A549 (cell line): Measurements from ENCODE around the gene RAB41. TPM values are rescaled to one million over a fixed set of nuclear protein-coding genes. Genes with fewer than 3 reads are reported as not detected.
A peak's percentile ranks its signal among the peaks of the same experiment; 100 is the strongest.

Source experiments
- ATAC-seq, 2 experiments: fragments of 200-7000 bp in 1 of 2; fragments of >200 bp in 1 of 2; cut with Nextera tagmentation in 1 of 2; cut with Tn5 transposase in 1 of 2; 3 replicates each; pipeline versions ENCODE4 v1.8.0 to v1.9.1; 2018 to 2020; ENCODE audit warnings: mild to moderate bottlenecking in 1 of 2, moderate library complexity in 1 of 2
- CTCF ChIA-PET: fragments of 300-600 bp; sonication (Branson Sonifier 250); formaldehyde crosslinking; extraction: SDS; loops from one replicate; lab custom pipeline; 2021; ENCODE audit warnings: antibody characterized with exemption, inconsistent platforms; lab: Yijun Ruan, JAX
- POLR2A ChIA-PET: fragments of 350-600 bp; formaldehyde crosslinking; extraction: SDS; loops from one replicate; lab custom pipeline; 2021; ENCODE audit warnings: antibody characterized with exemption, inconsistent platforms; lab: Yijun Ruan, JAX
- DNase-seq, 2 experiments: peaks; one replicate each; pipeline versions ENCODE4 v3.0.0 to v3.0.0-alpha.2; 2011 to 2016; ENCODE audit warnings: low read depth in 1 of 2, low spot score in 1 of 2
- FAIRE-seq: peaks from 2 replicates; lab custom pipeline; 2011; peaks lifted over from hg19 to GRCh38; lab: Jason Lieb, UNC
- H3K27ac ChIP-seq, 2 experiments: fragments of >200 bp; sonication (Bioruptor Twin); formaldehyde crosslinking; 3 replicates each; pipeline ENCODE4 v1.5.1; 2016 to 2017
- H3K4me1 ChIP-seq: fragments of >200 bp; sonication (Bioruptor Twin); formaldehyde crosslinking; 3 replicates; pipeline ENCODE4 v1.6.1; 2016
- H3K4me2 ChIP-seq: fragments of >200 bp; sonication (Bioruptor Twin); formaldehyde crosslinking; 3 replicates; pipeline ENCODE4 v1.6.1; 2016
- H3K4me3 ChIP-seq: fragments of >200 bp; sonication (Bioruptor Twin); formaldehyde crosslinking; 3 replicates; pipeline ENCODE4 v1.5.1; 2016
- H3K9me3 ChIP-seq: fragments of >200 bp; sonication (Bioruptor Twin); formaldehyde crosslinking; 3 replicates; pipeline ENCODE4 v1.6.1; 2016
- CHD2 ChIP-seq: fragments of 150-350 bp; IDR thresholded peaks from 2 replicates; pipeline ENCODE4 v1.6.1; 2014; ENCODE audit warnings: low read length; ENCODE audit not compliant: partially characterized antibody
- CHD4 ChIP-seq: fragments of 200-600 bp; sonication (generic); IDR thresholded peaks from 2 replicates; pipeline ENCODE4 v1.6.1; 2016; ENCODE audit warnings: antibody characterized with exemption, mild to moderate bottlenecking, borderline replicate concordance
- EP300 ChIP-seq, 2 experiments: fragments of >200 bp; sonication (Bioruptor Twin); formaldehyde crosslinking; IDR thresholded peaks; 2 replicates in 1 of 2; 3 replicates in 1 of 2; pipeline ENCODE4 v1.6.1; 2016 to 2017
- ESRRA ChIP-seq: fragments of 150-350 bp; IDR thresholded peaks from 2 replicates; pipeline ENCODE4 v1.6.1; 2014; ENCODE audit warnings: mild to moderate bottlenecking, low read length, borderline replicate concordance
- FOSB ChIP-seq: fragments of 250-450 bp; sonication (Bioruptor Pico); IDR thresholded peaks from 2 replicates; pipeline ENCODE4 v1.5.0; 2020; ENCODE audit warnings: mild to moderate bottlenecking, moderate library complexity
- GATA3 ChIP-seq: IDR thresholded peaks from 2 replicates; pipeline ENCODE4 v1.6.1; 2012; ENCODE audit warnings: borderline replicate concordance
- HOXA7 ChIP-seq: fragments of 250-450 bp; sonication (Bioruptor Pico); IDR thresholded peaks from 2 replicates; pipeline ENCODE4 v1.5.0; 2020; ENCODE audit warnings: mild to moderate bottlenecking, moderate library complexity
- HOXB5 ChIP-seq: fragments of 250-450 bp; sonication (Bioruptor Pico); IDR thresholded peaks from 2 replicates; pipeline ENCODE4 v1.5.0; 2020; ENCODE audit warnings: mild to moderate bottlenecking, moderate library complexity
- KDM1A ChIP-seq: fragments of 200-600 bp; sonication (generic); IDR thresholded peaks from 2 replicates; pipeline ENCODE4 v1.6.1; 2016; ENCODE audit warnings: low read depth, mild to moderate bottlenecking
- KDM5A ChIP-seq: fragments of 200-600 bp; sonication (generic); IDR thresholded peaks from 2 replicates; pipeline ENCODE4 v1.6.1; 2016; ENCODE audit warnings: antibody characterized with exemption, mild to moderate bottlenecking
- MAFK ChIP-seq: fragments of 450-650 bp; IDR thresholded peaks from 2 replicates; pipeline ENCODE4 v1.6.1; 2014; ENCODE audit not compliant: partially characterized antibody
- MYC ChIP-seq: IDR thresholded peaks from 2 replicates; pipeline ENCODE4 v1.6.1; 2012; ENCODE audit warnings: mild to moderate bottlenecking, inconsistent platforms, low read length, improper control_type of control experiment, borderline replicate concordance
- NPAS2 ChIP-seq: fragments of 250-450 bp; sonication (Bioruptor Pico); IDR thresholded peaks from 2 replicates; pipeline ENCODE4 v1.8.0; 2022; ENCODE audit warnings: mild to moderate bottlenecking, moderate library complexity, borderline replicate concordance
- NR3C1 ChIP-seq: fragments of >200 bp; sonication (Bioruptor Twin); formaldehyde crosslinking; IDR thresholded peaks from 3 replicates; pipeline ENCODE4 v1.6.1; 2017
- PHF8 ChIP-seq: fragments of 200-600 bp; sonication (generic); IDR thresholded peaks from 2 replicates; pipeline ENCODE4 v1.6.1; 2016; ENCODE audit warnings: low read depth, mild to moderate bottlenecking, antibody characterized with exemption, moderate library complexity, borderline replicate concordance
- POLR2A ChIP-seq: IDR thresholded peaks from 2 replicates; pipeline ENCODE4 v1.6.1; 2012; ENCODE audit warnings: mild to moderate bottlenecking, low read length
- POLR2AphosphoS2 ChIP-seq: conservative IDR thresholded peaks from 2 replicates; pipeline ENCODE4 v1.6.1; 2012; ENCODE audit warnings: low read length, improper control_type of control experiment, inconsistent platforms
- RAD21 ChIP-seq, 2 experiments: fragments of >200 bp in 1 of 2; sonication (Bioruptor Twin) in 1 of 2; formaldehyde crosslinking in 1 of 2; IDR thresholded peaks in 1 of 2; conservative IDR thresholded peaks in 1 of 2; 2 replicates in 1 of 2; 3 replicates in 1 of 2; pipeline ENCODE4 v1.6.1; 2012 to 2018; ENCODE audit warnings: inconsistent platforms in 1 of 2
- SMC3 ChIP-seq: fragments of >200 bp; sonication (Bioruptor Twin); formaldehyde crosslinking; IDR thresholded peaks from 3 replicates; pipeline ENCODE4 v1.6.1; 2018; ENCODE audit warnings: inconsistent platforms
- TP53 ChIP-seq: fragments of 250-450 bp; sonication (Bioruptor Pico); IDR thresholded peaks from 2 replicates; pipeline ENCODE4 v1.5.0; 2021; ENCODE audit warnings: mild to moderate bottlenecking, moderate library complexity
- ZNF302 ChIP-seq: fragments of 250-450 bp; sonication (Bioruptor Pico); IDR thresholded peaks from 2 replicates; pipeline ENCODE4 v1.9.0; 2021; ENCODE audit warnings: inconsistent platforms, mild to moderate bottlenecking, moderate library complexity
- WGBS: methylation state at CpG from one replicate; pipeline ENCODE4 v1.1.6; 2017; ENCODE audit errors: missing lambda C conversion rate; 5-methylcytosine and 5-hydroxymethylcytosine counted together
- polyA plus RNA-seq, 4 experiments: library from polyadenylated mRNA; depleted of rRNA in 3 of 4; stranded (reverse); fragments of >200 nt; fragmentation: RNase III in 1 of 4; extraction: RNeasy Plus Mini Kit Qiagen cat#74134 plus additional on column Dnase treatment in 1 of 4; gene quantifications; 2 replicates in 3 of 4; 3 replicates in 1 of 4; pipeline ENCODE4 v1.2.3, GENCODE V29; 2011 to 2017
- small RNA-seq, 6 experiments: library from RNA; depleted of rRNA; stranded (forward); fragments of <200 nt; gene quantifications; one replicate each; pipeline ENCODE3, GENCODE V24; 2012
- TF ChIP-seq, protein P1 (sequence below): IDR thresholded peaks from 2 replicates; pipeline ENCODE4 v1.6.1; 2012
- TF ChIP-seq, protein P2 (sequence below): fragments of 250-450 bp; sonication (Bioruptor Pico); IDR thresholded peaks from 2 replicates; pipeline ENCODE4 v1.5.0; 2021; ENCODE audit warnings: mild to moderate bottlenecking, moderate library complexity, borderline replicate concordance
- TF ChIP-seq, protein P3 (sequence below): fragments of 150-350 bp; IDR thresholded peaks from 2 replicates; pipeline ENCODE4 v1.6.1; 2014; ENCODE audit warnings: low read depth, mild to moderate bottlenecking, low read length
- TF ChIP-seq, protein P4 (sequence below): IDR thresholded peaks from 2 replicates; pipeline ENCODE4 v1.6.1; 2012
- TF ChIP-seq, protein P5 (sequence below): fragments of >200 bp; sonication (Bioruptor Twin); formaldehyde crosslinking; IDR thresholded peaks from 3 replicates; pipeline ENCODE4 v1.6.1; 2016

RAB41 gene
- polyA plus RNA-seq, 2 of the 4 experiments (the other 2 are of a cell fraction) = not detected

DNA sequence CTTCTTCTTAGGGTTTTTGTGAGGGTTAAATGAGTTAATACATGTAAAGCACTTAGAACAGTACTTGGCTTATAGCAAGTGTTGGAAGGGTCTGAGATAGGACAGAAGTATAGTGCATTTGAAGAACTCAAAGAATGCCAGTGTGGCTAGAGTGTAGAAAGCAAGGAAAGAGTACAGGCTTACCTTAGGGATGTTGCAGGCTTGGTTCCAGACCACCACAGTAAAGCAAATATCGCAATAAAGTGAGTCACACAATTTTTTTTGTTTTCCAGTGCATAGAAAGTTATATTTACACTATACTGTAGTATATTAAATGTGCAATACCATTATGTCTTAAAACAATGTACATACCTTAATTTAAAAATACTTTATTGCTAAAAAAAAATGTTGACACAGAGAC is 49.2 kb downstream of the RAB41 start:
- Histone ChIP-seq H3K4me1 (no peaks in the 10 kb centered on the region), H3K27ac (no peak overlapping the region), H3K4me2 (no peak overlapping the region), H3K4me3 (no peak overlapping the region), H3K9me3 (no peaks in the 10 kb centered on the region)
- WGBS = 90% methylated on average over 1 of the region's 1 CpG
- TF ChIP-seq RAD21 (conservative IDR thresholded peaks at IDR 0.05 in 1 of 2, IDR thresholded peaks at IDR 0.05 in 1 of 2) = no peak
- TF ChIP-seq MYC = no peak
- no peak for TF ChIP-seq SMC3
- TF ChIP-seq MAFK = no peak
- TF ChIP-seq EP300 (IDR thresholded peaks at IDR 0.05) = no peak
- TF ChIP-seq TP53 = no peak
- TF ChIP-seq, protein P1, sequence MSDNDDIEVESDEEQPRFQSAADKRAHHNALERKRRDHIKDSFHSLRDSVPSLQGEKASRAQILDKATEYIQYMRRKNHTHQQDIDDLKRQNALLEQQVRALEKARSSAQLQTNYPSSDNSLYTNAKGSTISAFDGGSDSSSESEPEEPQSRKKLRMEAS = no peak
- TF ChIP-seq, protein P2, sequence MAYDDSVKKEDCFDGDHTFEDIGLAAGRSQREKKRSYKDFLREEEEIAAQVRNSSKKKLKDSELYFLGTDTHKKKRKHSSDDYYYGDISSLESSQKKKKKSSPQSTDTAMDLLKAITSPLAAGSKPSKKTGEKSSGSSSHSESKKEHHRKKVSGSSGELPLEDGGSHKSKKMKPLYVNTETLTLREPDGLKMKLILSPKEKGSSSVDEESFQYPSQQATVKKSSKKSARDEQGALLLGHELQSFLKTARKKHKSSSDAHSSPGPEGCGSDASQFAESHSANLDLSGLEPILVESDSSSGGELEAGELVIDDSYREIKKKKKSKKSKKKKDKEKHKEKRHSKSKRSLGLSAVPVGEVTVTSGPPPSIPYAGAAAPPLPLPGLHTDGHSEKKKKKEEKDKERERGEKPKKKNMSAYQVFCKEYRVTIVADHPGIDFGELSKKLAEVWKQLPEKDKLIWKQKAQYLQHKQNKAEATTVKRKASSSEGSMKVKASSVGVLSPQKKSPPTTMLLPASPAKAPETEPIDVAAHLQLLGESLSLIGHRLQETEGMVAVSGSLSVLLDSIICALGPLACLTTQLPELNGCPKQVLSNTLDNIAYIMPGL (CRISPR knock-in tag) = no peak
- no peak for TF ChIP-seq HOXA7 (CRISPR knock-in tag)
- no peak for TF ChIP-seq KDM1A
- no peak for TF ChIP-seq NR3C1
- ATAC-seq (no peak), FAIRE-seq (peak; percentile 23), DNase-seq (no peak)
- CTCF ChIA-PET = no interaction called here
- POLR2A ChIA-PET = no interaction called here

DNA sequence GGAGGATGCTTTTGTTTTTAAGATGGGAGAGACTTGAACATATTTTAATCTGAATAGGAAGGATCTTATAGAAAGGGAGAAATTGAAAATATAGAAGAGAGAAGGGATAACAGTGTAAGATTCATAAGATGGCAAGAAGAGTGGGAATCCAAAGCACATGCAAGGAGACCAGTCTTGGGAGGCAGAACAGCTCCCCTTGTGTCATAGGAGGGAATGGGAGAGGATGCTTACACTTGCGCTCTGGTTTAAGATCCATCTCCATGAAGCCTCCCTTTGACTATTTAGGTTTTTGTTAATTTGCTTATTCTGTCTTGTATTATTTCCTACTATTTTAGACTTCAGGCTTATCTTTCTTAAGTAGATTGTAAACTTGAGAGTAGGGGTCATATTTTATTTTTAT is 50.6 kb downstream of the RAB41 start:
- no peak overlapping the region for H3K4me3 ChIP-seq
- WGBS = 94% methylated on average over 1 of the region's 1 CpG
- H3K27ac ChIP-seq = no peak overlapping the region
- POLR2A ChIA-PET = no interaction called here
- no peak overlapping the region for H3K4me2 ChIP-seq
- DNase-seq (peak; percentile 4 to 20), ATAC-seq (peak in 1 of 2 experiments; percentile 70; a peak in 3 of 6 replicates), FAIRE-seq (peak; percentile 84)
- H3K4me1 ChIP-seq = no peaks in the 10 kb centered on the region
- CTCF ChIA-PET = no interaction called here
- H3K9me3 ChIP-seq = no peaks in the 10 kb centered on the region
- TF ChIP-seq CHD2 = no peak
- no peak for TF ChIP-seq SMC3
- TF ChIP-seq POLR2A = no peak
- TF ChIP-seq NPAS2 = no peak
- no peak for TF ChIP-seq GATA3
- TF ChIP-seq CHD4 = no peak
- TF ChIP-seq, protein P3, sequence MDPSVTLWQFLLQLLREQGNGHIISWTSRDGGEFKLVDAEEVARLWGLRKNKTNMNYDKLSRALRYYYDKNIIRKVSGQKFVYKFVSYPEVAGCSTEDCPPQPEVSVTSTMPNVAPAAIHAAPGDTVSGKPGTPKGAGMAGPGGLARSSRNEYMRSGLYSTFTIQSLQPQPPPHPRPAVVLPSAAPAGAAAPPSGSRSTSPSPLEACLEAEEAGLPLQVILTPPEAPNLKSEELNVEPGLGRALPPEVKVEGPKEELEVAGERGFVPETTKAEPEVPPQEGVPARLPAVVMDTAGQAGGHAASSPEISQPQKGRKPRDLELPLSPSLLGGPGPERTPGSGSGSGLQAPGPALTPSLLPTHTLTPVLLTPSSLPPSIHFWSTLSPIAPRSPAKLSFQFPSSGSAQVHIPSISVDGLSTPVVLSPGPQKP = no peak
- TF ChIP-seq, protein P4, sequence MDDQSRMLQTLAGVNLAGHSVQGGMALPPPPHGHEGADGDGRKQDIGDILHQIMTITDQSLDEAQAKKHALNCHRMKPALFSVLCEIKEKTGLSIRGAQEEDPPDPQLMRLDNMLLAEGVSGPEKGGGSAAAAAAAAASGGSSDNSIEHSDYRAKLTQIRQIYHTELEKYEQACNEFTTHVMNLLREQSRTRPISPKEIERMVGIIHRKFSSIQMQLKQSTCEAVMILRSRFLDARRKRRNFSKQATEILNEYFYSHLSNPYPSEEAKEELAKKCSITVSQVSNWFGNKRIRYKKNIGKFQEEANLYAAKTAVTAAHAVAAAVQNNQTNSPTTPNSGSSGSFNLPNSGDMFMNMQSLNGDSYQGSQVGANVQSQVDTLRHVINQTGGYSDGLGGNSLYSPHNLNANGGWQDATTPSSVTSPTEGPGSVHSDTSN = no peak
- TF ChIP-seq FOSB (CRISPR knock-in tag) = no peak
- no peak for TF ChIP-seq POLR2AphosphoS2
- TF ChIP-seq KDM5A = no peak
- no peak for TF ChIP-seq HOXB5 (CRISPR knock-in tag)
- no peak for TF ChIP-seq ESRRA
- TF ChIP-seq PHF8 = no peak
- TF ChIP-seq KDM1A = no peak
- no peak for TF ChIP-seq ZNF302 (CRISPR knock-in tag)
- TF ChIP-seq, protein P5, sequence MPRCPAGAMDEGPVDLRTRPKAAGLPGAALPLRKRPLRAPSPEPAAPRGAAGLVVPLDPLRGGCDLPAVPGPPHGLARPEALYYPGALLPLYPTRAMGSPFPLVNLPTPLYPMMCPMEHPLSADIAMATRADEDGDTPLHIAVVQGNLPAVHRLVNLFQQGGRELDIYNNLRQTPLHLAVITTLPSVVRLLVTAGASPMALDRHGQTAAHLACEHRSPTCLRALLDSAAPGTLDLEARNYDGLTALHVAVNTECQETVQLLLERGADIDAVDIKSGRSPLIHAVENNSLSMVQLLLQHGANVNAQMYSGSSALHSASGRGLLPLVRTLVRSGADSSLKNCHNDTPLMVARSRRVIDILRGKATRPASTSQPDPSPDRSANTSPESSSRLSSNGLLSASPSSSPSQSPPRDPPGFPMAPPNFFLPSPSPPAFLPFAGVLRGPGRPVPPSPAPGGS = no peak

Small RNA genes within 50 kb of the gene (small RNA-seq; reads per million reads assigned to genes)
- gene RNA5SP507 = 0 to 0.58 (median 0) reads per million in 6 experiments

Other genes with a start within 250 kb of the RAB41 start
- gene AWAT2, start 232.2 kb upstream of the RAB41 start, polyA plus RNA-seq (2011; rRNA removed) = not detected in 2 replicates
- not detected in 3 replicates for gene AWAT2, start 232.2 kb upstream of the RAB41 start, polyA plus RNA-seq (2017; fragmentation: RNase III; extraction: RNeasy Plus Mini Kit Qiagen cat#74134 plus additional on column Dnase treatment)
- gene OTUD6A, start 219.7 kb upstream of the RAB41 start, polyA plus RNA-seq (2011; rRNA removed) = not detected in 2 replicates
- gene OTUD6A, start 219.7 kb upstream of the RAB41 start, polyA plus RNA-seq (2017; fragmentation: RNase III; extraction: RNeasy Plus Mini Kit Qiagen cat#74134 plus additional on column Dnase treatment) = not detected in 3 replicates
- gene IGBP1, start 148.7 kb upstream of the RAB41 start, polyA plus RNA-seq (2011; rRNA removed) = 103 and 106 TPM in 2 replicates
- 50.2 to 56.4 TPM (median 54.0 TPM) in 3 replicates for gene IGBP1, start 148.7 kb upstream of the RAB41 start, polyA plus RNA-seq (2017; fragmentation: RNase III; extraction: RNeasy Plus Mini Kit Qiagen cat#74134 plus additional on column Dnase treatment)
- not detected in 2 replicates for gene DGAT2L6, start 104.7 kb upstream of the RAB41 start, polyA plus RNA-seq (2011; rRNA removed)
- not detected in 3 replicates for gene DGAT2L6, start 104.7 kb upstream of the RAB41 start, polyA plus RNA-seq (2017; fragmentation: RNase III; extraction: RNeasy Plus Mini Kit Qiagen cat#74134 plus additional on column Dnase treatment)
- not detected in 2 replicates for gene AWAT1, start 47.5 kb upstream of the RAB41 start, polyA plus RNA-seq (2011; rRNA removed)
- gene AWAT1, start 47.5 kb upstream of the RAB41 start, polyA plus RNA-seq (2017; fragmentation: RNase III; extraction: RNeasy Plus Mini Kit Qiagen cat#74134 plus additional on column Dnase treatment) = not detected in 3 replicates
- gene P2RY4, start 22.0 kb upstream of the RAB41 start, polyA plus RNA-seq (2011; rRNA removed) = 0.06 and 0.19 TPM in 2 replicates
- gene P2RY4, start 22.0 kb upstream of the RAB41 start, polyA plus RNA-seq (2017; fragmentation: RNase III; extraction: RNeasy Plus Mini Kit Qiagen cat#74134 plus additional on column Dnase treatment) = not detected in 3 replicates
- gene ARR3, start 13.8 kb upstream of the RAB41 start, polyA plus RNA-seq (2011; rRNA removed) = not detected in 2 replicates
- gene ARR3, start 13.8 kb upstream of the RAB41 start, polyA plus RNA-seq (2017; fragmentation: RNase III; extraction: RNeasy Plus Mini Kit Qiagen cat#74134 plus additional on column Dnase treatment) = not detected in 3 replicates
- 133 and 159 TPM in 2 replicates for gene PDZD11, start 7.8 kb downstream of the RAB41 start, polyA plus RNA-seq (2011; rRNA removed)
- gene PDZD11, start 7.8 kb downstream of the RAB41 start, polyA plus RNA-seq (2017; fragmentation: RNase III; extraction: RNeasy Plus Mini Kit Qiagen cat#74134 plus additional on column Dnase treatment) = 78.5 to 86.5 TPM (median 83.4 TPM) in 3 replicates
- gene KIF4A, start 7.9 kb downstream of the RAB41 start, polyA plus RNA-seq (2011; rRNA removed) = 34.5 and 46.6 TPM in 2 replicates
- 26.5 to 29.1 TPM (median 27.9 TPM) in 3 replicates for gene KIF4A, start 7.9 kb downstream of the RAB41 start, polyA plus RNA-seq (2017; fragmentation: RNase III; extraction: RNeasy Plus Mini Kit Qiagen cat#74134 plus additional on column Dnase treatment)
- 0.04 TPM in 2 replicates for gene GDPD2, start 141.1 kb downstream of the RAB41 start, polyA plus RNA-seq (2011; rRNA removed)
- 0.12 to 0.18 TPM (median 0.12 TPM) in 3 replicates for gene GDPD2, start 141.1 kb downstream of the RAB41 start, polyA plus RNA-seq (2017; fragmentation: RNase III; extraction: RNeasy Plus Mini Kit Qiagen cat#74134 plus additional on column Dnase treatment)
- gene DLG3, start 162.7 kb downstream of the RAB41 start, polyA plus RNA-seq (2011; rRNA removed) = 11.2 and 12.8 TPM in 2 replicates
- 3.0 to 3.2 TPM (median 3.1 TPM) in 3 replicates for gene DLG3, start 162.7 kb downstream of the RAB41 start, polyA plus RNA-seq (2017; fragmentation: RNase III; extraction: RNeasy Plus Mini Kit Qiagen cat#74134 plus additional on column Dnase treatment)